HEK293 (cell line): ENCODE data around the gene PCCA.

ENCODE experiments used
- EGR2 ChIP-seq: fragments of 450-650 bp; formaldehyde crosslinking; IDR thresholded peaks from 2 replicates; pipeline ENCODE4 v1.5.1; 2016; ENCODE audit warnings: low read depth, missing biosample characterization, missing genetic modification characterization
- ZNF416 ChIP-seq: fragments of 450-650 bp; formaldehyde crosslinking; IDR thresholded peaks from 2 replicates; pipeline ENCODE4 v1.5.1; 2016; ENCODE audit warnings: missing biosample characterization, missing genetic modification characterization

GRCh38 chr13:100506154-100506553 lies 417.3 kb downstream of the PCCA start:
- TF ChIP-seq EGR2 (tag by site-specific recombination) (no peak), ZNF416 (no peak)
